ENCODE measurements around the gene HOMER2. TPM values are rescaled to one million over a fixed set of nuclear protein-coding genes. Genes with fewer than 3 reads are reported as not detected.

Gene HOMER2
- total RNA-seq, 1 donor from 2014 or later = 12.2 TPM

- peaks cover 34% of the 10 kb centered on the region for H3K36me3 ChIP-seq (ENCODE audit: insufficient read depth, low read length)
- no peak overlapping the region for H3K4me3 ChIP-seq (ENCODE audit: insufficient read depth, low read depth, low read length)
- H3K9ac ChIP-seq (ENCODE audit: low read length) = no peak overlapping the region
- DNase-seq (ENCODE audit: low read depth) (no peak), FAIRE-seq (no peak)
- no peak overlapping the region for H3K27ac ChIP-seq (ENCODE audit: low read depth, low read length)
- no peak overlapping the region for H2AFZ ChIP-seq (ENCODE audit: low read depth, low read length)
- H3K4me1 Mint-ChIP-seq (ENCODE audit: low read depth, unreplicated experiment) = peaks cover 8% of the 10 kb centered on the region
- peaks cover 3% of the 10 kb centered on the region for H3K4me1 ChIP-seq (ENCODE audit: insufficient read depth, low read length)
- no peaks in the 10 kb centered on the region for H3K9me3 Mint-ChIP-seq (ENCODE audit: unreplicated experiment)
- TF ChIP-seq CTCF (IDR thresholded peaks at IDR 0.05; ENCODE audit: insufficient read depth, low read depth, low read length) (no peak), EZH2 (IDR thresholded peaks at IDR 0.05; ENCODE audit: insufficient read depth, low read length) (no peak)
- H3K79me2 ChIP-seq (ENCODE audit: insufficient read depth, low read length) = peaks cover 56% of the 10 kb centered on the region
- H3K27ac Mint-ChIP-seq (ENCODE audit: unreplicated experiment) = no peak overlapping the region
- no peak overlapping the region for H3K4me2 ChIP-seq (ENCODE audit: low read length)
- H3K4me3 Mint-ChIP-seq (ENCODE audit: unreplicated experiment) = no peak overlapping the region
- H3K27me3 ChIP-seq (ENCODE audit: insufficient read depth, low read length) = no peaks in the 10 kb centered on the region
- peaks cover 22% of the 10 kb centered on the region for H3K36me3 Mint-ChIP-seq (ENCODE audit: low read depth, unreplicated experiment)
- peaks cover 30% of the 10 kb centered on the region for H4K20me1 ChIP-seq (ENCODE audit: insufficient read depth, low read length)
- H3K27me3 Mint-ChIP-seq (ENCODE audit: low read depth, unreplicated experiment) = no peaks in the 10 kb centered on the region
- no peaks in the 10 kb centered on the region for H3K9me3 ChIP-seq (ENCODE audit: insufficient read depth, low read depth, low read length)
Measured at GRCh38 chr15:82812994-82813393, 139.5 kb downstream of the HOMER2 start.

GRCh38 chr15:82810890-82811426, 141.6 kb downstream of the HOMER2 start:
- no peaks in the 10 kb centered on the region for H3K9me3 ChIP-seq (ENCODE audit: insufficient read depth, low read depth, low read length)
- H2AFZ ChIP-seq (ENCODE audit: low read depth, low read length) = peak overlapping the region; percentile 78
- Mint-ChIP-seq H3K4me1 (ENCODE audit: low read depth, unreplicated experiment) (peaks cover 12% of the 10 kb centered on the region), H3K9me3 (ENCODE audit: unreplicated experiment) (no peaks in the 10 kb centered on the region), H3K36me3 (ENCODE audit: low read depth, unreplicated experiment) (peaks cover 14% of the 10 kb centered on the region), H3K4me3 (ENCODE audit: unreplicated experiment) (peak overlapping the region; percentile 97), H3K27ac (ENCODE audit: unreplicated experiment) (peak overlapping the region; percentile 87), H3K27me3 (ENCODE audit: low read depth, unreplicated experiment) (no peaks in the 10 kb centered on the region)
- peaks cover 20% of the 10 kb centered on the region for H3K36me3 ChIP-seq (ENCODE audit: insufficient read depth, low read length)
- DNase-seq (ENCODE audit: low read depth) (peak; percentile 5), FAIRE-seq (peak; percentile 52)
- no peaks in the 10 kb centered on the region for H3K27me3 ChIP-seq (ENCODE audit: insufficient read depth, low read length)
- H3K79me2 ChIP-seq (ENCODE audit: insufficient read depth, low read length) = peaks cover 52% of the 10 kb centered on the region
- peaks cover 29% of the 10 kb centered on the region for H4K20me1 ChIP-seq (ENCODE audit: insufficient read depth, low read length)
- H3K4me2 ChIP-seq (ENCODE audit: low read length) = peak overlapping the region; percentile 88
- peak overlapping the region; percentile 95 for H3K9ac ChIP-seq (ENCODE audit: low read length)
- TF ChIP-seq CTCF (IDR thresholded peaks at IDR 0.05; ENCODE audit: insufficient read depth, low read depth, low read length) (no peak), EZH2 (IDR thresholded peaks at IDR 0.05; ENCODE audit: insufficient read depth, low read length) (no peak)
- peak overlapping the region; percentile 88 for H3K4me3 ChIP-seq (ENCODE audit: insufficient read depth, low read depth, low read length)
- peak overlapping the region; percentile 91 for H3K27ac ChIP-seq (ENCODE audit: low read depth, low read length)
- peaks cover 3% of the 10 kb centered on the region for H3K4me1 ChIP-seq (ENCODE audit: insufficient read depth, low read length)
